ENCODE results near the gene C1orf94.

Gene C1orf94

GRCh38 chr1:34176830-34177603 lies at the start of gene C1orf94:
Gene C1orf94 (plus strand): TSS chr1:34176907. CDS start chr1:34177790, 883 bp downstream.
- DNase-seq (ENCODE audit: low read depth): no peak

GRCh38 chr1:34127006-34128000 lies 49.4 kb upstream of the C1orf94 start:
- DNase-seq (ENCODE audit: low read depth): no peak

- no peak for DNase-seq (ENCODE audit: low read depth)
Observed at GRCh38 chr1:34128186-34128889, 48.4 kb upstream of the C1orf94 start.

GRCh38 chr1:34129630-34130029 lies 47.1 kb upstream of the C1orf94 start:
- no peak for DNase-seq (ENCODE audit: low read depth)

- no peak for DNase-seq (ENCODE audit: low read depth)
Observed at GRCh38 chr1:34130306-34130705, 46.4 kb upstream of the C1orf94 start.

GRCh38 chr1:34131396-34132160 lies 45.1 kb upstream of the C1orf94 start:
- DNase-seq (ENCODE audit: low read depth): no peak

- no peak for DNase-seq (ENCODE audit: low read depth)
Observed at GRCh38 chr1:34132161-34132420, 44.6 kb upstream of the C1orf94 start.

- DNase-seq (ENCODE audit: low read depth): no peak
Observed at GRCh38 chr1:34137411-34137810, 39.3 kb upstream of the C1orf94 start.

GRCh38 chr1:34140011-34140676 lies 36.6 kb upstream of the C1orf94 start:
- DNase-seq (ENCODE audit: low read depth): no peak

- DNase-seq (ENCODE audit: low read depth): no peak
Observed at GRCh38 chr1:34143975-34144374, 32.7 kb upstream of the C1orf94 start.

- DNase-seq (ENCODE audit: low read depth): no peak
Observed at GRCh38 chr1:34144766-34145165, 31.9 kb upstream of the C1orf94 start.

- no peak for DNase-seq (ENCODE audit: low read depth)
Observed at GRCh38 chr1:34147301-34147700, 29.4 kb upstream of the C1orf94 start.

GRCh38 chr1:34149501-34149900 lies 27.2 kb upstream of the C1orf94 start:
- DNase-seq (ENCODE audit: low read depth): no peak

GRCh38 chr1:34153246-34153645 lies 23.5 kb upstream of the C1orf94 start:
- no peak for DNase-seq (ENCODE audit: low read depth)

- no peak for DNase-seq (ENCODE audit: low read depth)
Observed at GRCh38 chr1:34155860-34156259, 20.8 kb upstream of the C1orf94 start.

- no peak for DNase-seq (ENCODE audit: low read depth)
Observed at GRCh38 chr1:34156739-34157138, 20.0 kb upstream of the C1orf94 start.

GRCh38 chr1:34162852-34163766 lies 13.6 kb upstream of the C1orf94 start:
- DNase-seq (ENCODE audit: low read depth): peak; percentile 31

- no peak for DNase-seq (ENCODE audit: low read depth)
Observed at GRCh38 chr1:34163792-34164731, 12.6 kb upstream of the C1orf94 start.
